GM21529 (cell line): ENCODE measurements around the gene ARNT2.

ENCODE experiments used
- ATAC-seq: cut with Tn5 transposase; IDR thresholded peaks from one replicate; pipeline ENCODE4 v1.9.1; 2021; ENCODE audit not compliant: unreplicated experiment

ARNT2 gene

GRCh38 chr15:80550219-80550907 lies 146.2 kb downstream of the ARNT2 start:
- ATAC-seq = no peak

GRCh38 chr15:80550908-80551260 lies 146.7 kb downstream of the ARNT2 start:
- no peak for ATAC-seq

GRCh38 chr15:80551348-80551747 lies 147.2 kb downstream of the ARNT2 start:
- no peak for ATAC-seq

- ATAC-seq = no peak
These were observed 150.4 kb downstream of the ARNT2 start for GRCh38 chr15:80554560-80554959.

- ATAC-seq = no peak
These were observed 152.6 kb downstream of the ARNT2 start for GRCh38 chr15:80556694-80557367.

- ATAC-seq = no peak
These were observed 153.5 kb downstream of the ARNT2 start for GRCh38 chr15:80557441-80558234.

- no peak for ATAC-seq
These were observed 154.6 kb downstream of the ARNT2 start for GRCh38 chr15:80558631-80559319.

- ATAC-seq = no peak
These were observed 155.1 kb downstream of the ARNT2 start for GRCh38 chr15:80559320-80559693.

GRCh38 chr15:80559761-80560160 lies 155.6 kb downstream of the ARNT2 start:
- ATAC-seq = no peak

GRCh38 chr15:80560601-80561400 lies 156.6 kb downstream of the ARNT2 start:
- no peak for ATAC-seq

GRCh38 chr15:80561500-80561899 lies 157.3 kb downstream of the ARNT2 start:
- no peak for ATAC-seq

GRCh38 chr15:80562033-80562432 lies 157.9 kb downstream of the ARNT2 start:
- ATAC-seq = no peak

- ATAC-seq = no peak
These were observed 158.7 kb downstream of the ARNT2 start for GRCh38 chr15:80562846-80563245.

GRCh38 chr15:80563372-80563997 lies 159.3 kb downstream of the ARNT2 start:
- no peak for ATAC-seq

GRCh38 chr15:80564056-80564455 lies 159.9 kb downstream of the ARNT2 start:
- ATAC-seq = no peak

GRCh38 chr15:80565398-80565797 lies 161.2 kb downstream of the ARNT2 start:
- ATAC-seq = no peak

GRCh38 chr15:80565988-80566387 lies 161.8 kb downstream of the ARNT2 start:
- ATAC-seq = no peak

- ATAC-seq = no peak
These were observed 163.6 kb downstream of the ARNT2 start for GRCh38 chr15:80567721-80568157.

GRCh38 chr15:80568298-80568697 lies 164.1 kb downstream of the ARNT2 start:
- no peak for ATAC-seq
